Measurements from ENCODE around the gene CRYBA2. TPM values are rescaled to one million over a fixed set of nuclear protein-coding genes. Genes with fewer than 3 reads are reported as not detected.

Gene CRYBA2
- total RNA-seq, 1 experiment from 2014 or later = not detected

DNA sequence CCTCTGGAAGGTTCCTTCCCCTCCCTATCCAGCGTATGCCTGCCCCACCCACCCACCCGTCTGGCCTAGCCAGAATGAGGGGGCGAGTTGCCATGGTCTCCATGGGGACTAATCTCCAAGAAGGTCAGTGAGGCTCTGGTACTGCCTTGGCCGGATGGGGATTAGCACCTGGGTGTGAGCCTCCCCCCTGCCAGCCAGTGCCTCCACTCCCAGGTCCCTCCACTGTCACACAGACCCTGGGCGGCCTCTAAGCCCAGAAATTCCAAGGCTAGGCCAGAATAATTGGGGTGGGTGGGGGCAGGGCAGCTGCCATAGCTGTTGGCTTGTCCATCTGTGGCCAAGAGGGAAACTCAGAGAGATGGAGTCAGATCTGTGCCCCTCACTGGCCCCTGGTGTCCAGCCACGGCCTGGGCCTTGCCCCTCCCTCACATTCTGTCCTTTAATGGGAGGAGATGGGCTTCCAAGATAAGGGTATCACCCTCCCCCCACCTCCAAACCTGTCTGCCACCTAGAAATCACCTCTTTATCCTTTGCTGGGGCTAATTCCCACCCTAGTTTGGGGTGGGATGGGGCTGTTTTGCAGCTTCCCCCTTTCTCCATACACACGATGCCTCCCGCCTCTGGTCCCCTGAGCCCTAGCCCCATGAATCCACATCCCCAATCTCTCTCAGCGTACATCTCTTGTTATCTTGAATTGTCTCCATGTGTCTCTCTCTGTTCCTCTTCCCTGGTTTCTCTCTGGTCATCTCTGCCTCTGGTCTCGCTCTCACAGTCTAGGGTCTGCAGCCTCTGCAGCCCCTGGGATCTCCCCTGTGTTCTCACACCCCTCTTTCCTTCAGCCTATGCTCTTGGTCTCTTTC lies 6.0 kb upstream of the CRYBA2 start:
- no peak overlapping the region for H3K4me2 ChIP-seq
- TF ChIP-seq EZH2 (IDR thresholded peaks at IDR 0.05; ENCODE audit: low read depth) = no peak
- TF ChIP-seq, protein P1, sequence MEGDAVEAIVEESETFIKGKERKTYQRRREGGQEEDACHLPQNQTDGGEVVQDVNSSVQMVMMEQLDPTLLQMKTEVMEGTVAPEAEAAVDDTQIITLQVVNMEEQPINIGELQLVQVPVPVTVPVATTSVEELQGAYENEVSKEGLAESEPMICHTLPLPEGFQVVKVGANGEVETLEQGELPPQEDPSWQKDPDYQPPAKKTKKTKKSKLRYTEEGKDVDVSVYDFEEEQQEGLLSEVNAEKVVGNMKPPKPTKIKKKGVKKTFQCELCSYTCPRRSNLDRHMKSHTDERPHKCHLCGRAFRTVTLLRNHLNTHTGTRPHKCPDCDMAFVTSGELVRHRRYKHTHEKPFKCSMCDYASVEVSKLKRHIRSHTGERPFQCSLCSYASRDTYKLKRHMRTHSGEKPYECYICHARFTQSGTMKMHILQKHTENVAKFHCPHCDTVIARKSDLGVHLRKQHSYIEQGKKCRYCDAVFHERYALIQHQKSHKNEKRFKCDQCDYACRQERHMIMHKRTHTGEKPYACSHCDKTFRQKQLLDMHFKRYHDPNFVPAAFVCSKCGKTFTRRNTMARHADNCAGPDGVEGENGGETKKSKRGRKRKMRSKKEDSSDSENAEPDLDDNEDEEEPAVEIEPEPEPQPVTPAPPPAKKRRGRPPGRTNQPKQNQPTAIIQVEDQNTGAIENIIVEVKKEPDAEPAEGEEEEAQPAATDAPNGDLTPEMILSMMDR (conservative IDR thresholded peaks at IDR 0.05) = no peak
- no peaks in the 10 kb centered on the region for H4K20me1 ChIP-seq (ENCODE audit: insufficient read depth)
- CTCF ChIA-PET = no interaction called here
- POLR2A ChIA-PET (ENCODE audit: unreplicated experiment) = no interaction called here
- H3K9me2 ChIP-seq (ENCODE audit: insufficient read depth) = no peaks in the 10 kb centered on the region
- DNase-seq = no peak
- no peaks in the 10 kb centered on the region for H3K79me2 ChIP-seq (ENCODE audit: low read depth)
- no peaks in the 10 kb centered on the region for H3K9me3 ChIP-seq (ENCODE audit: insufficient read depth, low read depth)
- H2AFZ ChIP-seq = no peak overlapping the region
- H3K27me3 ChIP-seq (ENCODE audit: insufficient read depth, low read depth) = peaks cover 28% of the 10 kb centered on the region
- BruUV-seq (replicated peaks) = no TSS peak
- H3K4me3 ChIP-seq = no peak overlapping the region
- no peaks in the 10 kb centered on the region for H3K36me3 ChIP-seq (ENCODE audit: low read depth)
- intact Hi-C loops (cut with micrococcal nuclease; ENCODE audit: unreplicated experiment) = loop anchor here (5.0 kb wide), 1 partner anchor 58 kb away; no protein-coding TSS in a partner anchor
- no peak overlapping the region for H3K27ac ChIP-seq
- H3K4me1 ChIP-seq (replicated peaks; ENCODE audit: insufficient read depth) = peaks cover 7% of the 10 kb centered on the region; the same call in 1 of the 2 replicates
- 0 out of 2 replicates have a peak, but pooled peaks cover 3% of the 10 kb centered on the region for H3F3A ChIP-seq (ENCODE audit: insufficient read depth, low read depth)

DNA sequence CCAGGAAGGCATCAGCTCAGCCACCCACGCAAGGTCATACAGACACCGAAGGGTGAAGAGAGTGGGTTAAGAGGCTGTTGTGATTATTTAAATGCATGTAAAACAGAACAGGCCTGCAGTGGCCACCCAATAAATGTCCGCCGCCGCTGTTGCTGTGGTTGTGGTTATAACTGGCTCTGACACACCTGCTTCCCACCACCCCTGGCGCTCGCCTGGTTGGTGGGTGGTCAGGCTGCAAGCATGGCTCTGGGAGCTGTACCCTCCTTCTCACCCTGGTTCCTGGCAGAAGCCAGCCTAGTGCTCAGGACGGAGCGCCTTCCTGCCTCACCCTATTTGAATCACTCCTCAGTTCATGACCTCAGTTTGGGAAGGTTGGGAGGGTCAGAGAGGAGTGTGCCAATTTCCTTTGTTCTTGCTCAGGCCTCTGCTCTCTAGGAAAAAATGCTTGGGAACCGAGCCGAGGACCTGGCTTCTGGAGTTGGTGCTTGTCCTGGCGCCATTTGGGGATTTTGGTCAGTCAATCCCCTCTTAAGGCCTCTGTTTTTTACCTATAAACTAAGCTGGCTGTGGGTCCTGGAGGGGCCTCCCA lies 5.3 kb upstream of the CRYBA2 start:
- no peaks in the 10 kb centered on the region for H4K20me1 ChIP-seq (ENCODE audit: insufficient read depth)
- TF ChIP-seq EZH2 (IDR thresholded peaks at IDR 0.05; ENCODE audit: low read depth) = no peak
- TF ChIP-seq, protein P1 (conservative IDR thresholded peaks at IDR 0.05) = no peak
- H3K27ac ChIP-seq = no peak overlapping the region
- no peak overlapping the region for H3K4me2 ChIP-seq
- no peak for DNase-seq
- no peaks in the 10 kb centered on the region for H3K9me2 ChIP-seq (ENCODE audit: insufficient read depth)
- no peaks in the 10 kb centered on the region for H3K9me3 ChIP-seq (ENCODE audit: insufficient read depth, low read depth)
- no peak overlapping the region for H2AFZ ChIP-seq
- H3K4me3 ChIP-seq = no peak overlapping the region
- ChIA-PET CTCF (no interaction called here), POLR2A (ENCODE audit: unreplicated experiment) (no interaction called here)
- no peaks in the 10 kb centered on the region for H3K79me2 ChIP-seq (ENCODE audit: low read depth)
- peaks cover 28% of the 10 kb centered on the region for H3K27me3 ChIP-seq (ENCODE audit: insufficient read depth, low read depth)
- H3K4me1 ChIP-seq (replicated peaks; ENCODE audit: insufficient read depth) = peaks cover 14% of the 10 kb centered on the region; the same call in 1 of the 2 replicates
- intact Hi-C loops (cut with micrococcal nuclease; ENCODE audit: unreplicated experiment) = loop anchor here (5.0 kb wide), 1 partner anchor 59 kb away; no protein-coding TSS in a partner anchor
- BruUV-seq (replicated peaks) = no TSS peak
- 0 out of 2 replicates have a peak, but pooled peaks cover 3% of the 10 kb centered on the region for H3F3A ChIP-seq (ENCODE audit: insufficient read depth, low read depth)
- no peaks in the 10 kb centered on the region for H3K36me3 ChIP-seq (ENCODE audit: low read depth)

DNA sequence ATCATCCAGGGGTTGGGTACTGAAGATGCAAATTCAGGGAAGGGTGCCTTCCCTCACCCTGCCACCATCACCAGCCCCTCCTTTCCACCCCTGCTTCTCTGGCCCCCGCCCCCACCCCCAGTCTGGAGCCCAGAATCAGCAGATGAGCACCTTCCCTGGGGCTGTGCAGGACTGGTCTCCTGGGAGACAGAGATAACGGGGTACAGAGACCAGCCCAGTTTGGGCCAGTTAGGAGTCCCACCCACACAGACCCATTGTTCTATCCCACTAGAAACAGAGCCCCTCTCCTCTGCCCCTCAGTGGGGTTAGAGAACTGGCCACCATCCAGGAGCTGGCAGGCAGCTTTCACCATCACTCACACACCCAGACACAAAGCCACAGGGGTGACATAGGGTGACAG lies 4.5 kb upstream of the CRYBA2 start:
- ChIA-PET CTCF (no interaction called here), POLR2A (ENCODE audit: unreplicated experiment) (no interaction called here)
- no peak for DNase-seq
- no peak overlapping the region for H3K4me3 ChIP-seq
- H3K36me3 ChIP-seq (ENCODE audit: low read depth) = no peaks in the 10 kb centered on the region
- H3F3A ChIP-seq (ENCODE audit: insufficient read depth, low read depth) = 0 out of 2 replicates have a peak, but pooled peaks cover 3% of the 10 kb centered on the region
- no peaks in the 10 kb centered on the region for H4K20me1 ChIP-seq (ENCODE audit: insufficient read depth)
- H2AFZ ChIP-seq = no peak overlapping the region
- H3K27ac ChIP-seq = no peak overlapping the region
- TF ChIP-seq EZH2 (IDR thresholded peaks at IDR 0.05; ENCODE audit: low read depth) = no peak
- TF ChIP-seq, protein P1 (conservative IDR thresholded peaks at IDR 0.05) = no peak
- H3K9me3 ChIP-seq (ENCODE audit: insufficient read depth, low read depth) = no peaks in the 10 kb centered on the region
- no peaks in the 10 kb centered on the region for H3K9me2 ChIP-seq (ENCODE audit: insufficient read depth)
- H3K4me2 ChIP-seq = no peak overlapping the region
- peaks cover 23% of the 10 kb centered on the region; the same call in 1 of the 2 replicates for H3K27me3 ChIP-seq (ENCODE audit: insufficient read depth, low read depth)
- intact Hi-C loops (cut with micrococcal nuclease; ENCODE audit: unreplicated experiment) = loop anchor here (5.0 kb wide), 1 partner anchor 60 kb away; no protein-coding TSS in a partner anchor
- peaks cover 13% of the 10 kb centered on the region; the same call in 1 of the 2 replicates for H3K4me1 ChIP-seq (replicated peaks; ENCODE audit: insufficient read depth)
- BruUV-seq (replicated peaks) = no TSS peak
- H3K79me2 ChIP-seq (ENCODE audit: low read depth) = no peaks in the 10 kb centered on the region
